ENCODE results near the gene TTC39A.
A peak's percentile ranks its signal among the peaks of the same experiment; 100 is the strongest.

The TTC39A gene

DNA sequence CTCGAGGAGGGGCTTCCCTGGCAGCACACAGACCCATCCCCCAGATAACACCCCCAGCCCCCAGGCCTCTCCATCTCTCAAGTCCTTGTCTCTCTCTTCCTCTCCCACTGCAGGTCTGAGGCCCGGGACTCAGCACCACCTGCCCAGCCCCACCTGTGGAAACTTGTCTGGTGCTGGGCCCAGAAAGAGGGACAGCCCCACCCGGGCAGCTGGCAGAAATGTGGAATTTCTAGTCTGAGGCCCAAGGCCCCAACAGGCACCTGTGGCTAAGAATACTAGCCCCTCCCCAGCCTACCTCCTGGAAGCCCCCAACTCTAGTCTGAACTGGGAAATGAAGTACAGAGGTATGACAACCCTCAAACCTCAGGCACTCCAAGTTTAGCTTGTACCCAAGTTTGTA is 15.4 kb downstream of the TTC39A start:
- DNase-seq (ENCODE audit: low read depth), result no peak

- DNase-seq (ENCODE audit: low read depth), result peak; percentile 73
Observed at GRCh38 chr1:51313961-51314777, 16.2 kb downstream of the TTC39A start.

- no peak for DNase-seq (ENCODE audit: low read depth)
Observed at GRCh38 chr1:51313268-51313852, 17.0 kb downstream of the TTC39A start.

- no peak for DNase-seq (ENCODE audit: low read depth)
Observed at GRCh38 chr1:51312718-51313117, 17.6 kb downstream of the TTC39A start.

DNA sequence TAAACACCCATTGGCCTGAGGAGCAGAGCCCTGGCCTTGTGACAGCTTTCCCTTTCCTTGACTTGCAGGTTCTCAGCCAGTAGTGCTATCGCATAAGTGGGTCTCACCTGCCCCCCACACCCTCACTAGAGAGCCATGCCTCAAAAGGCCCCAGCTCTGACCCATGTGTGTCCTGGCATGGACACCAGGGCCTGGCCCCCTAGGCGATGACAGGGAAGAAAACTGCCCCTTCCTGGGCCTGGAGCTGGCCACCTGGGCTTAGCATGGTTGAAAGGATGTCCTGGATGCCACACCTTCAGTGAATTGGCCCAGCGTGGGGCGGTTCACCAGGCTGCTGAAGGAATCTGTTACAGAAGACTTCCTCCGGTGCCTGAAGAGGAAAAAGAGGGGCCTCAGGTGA is 18.5 kb downstream of the TTC39A start:
- DNase-seq (ENCODE audit: low read depth), result no peak

DNA sequence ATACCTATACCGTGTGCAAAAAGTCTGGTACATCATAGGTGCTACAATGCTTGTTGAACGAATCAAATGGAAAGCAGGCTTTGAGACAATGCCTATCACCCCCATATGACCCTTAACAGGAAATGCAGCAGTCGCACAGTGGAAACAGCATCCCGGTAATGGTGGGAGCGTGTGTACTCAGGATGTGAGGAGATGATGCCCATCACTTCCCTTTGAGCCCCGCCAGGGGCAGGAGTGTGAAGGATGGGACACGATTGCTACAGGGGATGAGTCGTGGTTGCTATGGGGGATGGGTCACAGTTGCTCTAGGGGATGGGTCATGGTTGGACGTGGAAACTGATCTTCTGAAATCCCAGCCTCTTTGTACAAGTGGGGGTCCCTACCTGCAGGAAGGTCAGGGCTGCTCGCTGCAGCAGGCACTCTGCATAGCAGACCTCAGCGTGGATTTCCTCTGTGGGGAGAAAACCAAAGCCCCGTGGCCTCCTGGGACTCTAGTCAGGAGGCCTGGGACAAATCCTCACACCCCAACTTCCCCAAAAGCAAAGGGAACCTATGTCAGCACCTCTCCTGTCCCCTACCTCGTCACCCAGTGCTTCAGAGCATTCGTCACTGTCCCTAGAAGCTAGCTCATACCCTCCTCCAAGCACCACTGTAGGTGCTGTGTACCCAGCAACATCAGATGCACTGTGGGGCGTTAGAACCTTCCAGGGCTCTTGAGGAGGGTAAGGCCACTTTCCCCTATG is 19.3 kb downstream of the TTC39A start:
- no peak for DNase-seq (ENCODE audit: low read depth)

DNA sequence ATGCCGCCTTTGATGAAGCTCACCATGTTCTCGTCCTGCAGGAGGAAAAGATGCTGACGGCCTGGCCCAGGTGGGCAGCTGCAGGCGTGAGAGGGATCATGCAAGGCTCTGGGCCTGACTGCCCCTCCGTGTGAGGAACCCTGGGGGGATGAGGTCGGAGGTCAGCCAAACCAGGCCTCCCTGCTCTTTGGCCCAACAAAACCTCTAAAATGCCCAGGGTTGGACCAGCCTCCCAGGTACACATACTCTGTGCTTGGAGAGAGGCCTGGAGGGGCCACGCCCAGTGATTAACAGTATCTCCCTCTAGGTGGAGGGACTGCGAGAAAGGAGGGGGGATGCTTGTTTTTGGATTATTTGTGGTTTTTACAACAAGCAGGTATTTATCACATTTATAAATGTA is 21.1 kb downstream of the TTC39A start:
- no peak for DNase-seq (ENCODE audit: low read depth)

DNA sequence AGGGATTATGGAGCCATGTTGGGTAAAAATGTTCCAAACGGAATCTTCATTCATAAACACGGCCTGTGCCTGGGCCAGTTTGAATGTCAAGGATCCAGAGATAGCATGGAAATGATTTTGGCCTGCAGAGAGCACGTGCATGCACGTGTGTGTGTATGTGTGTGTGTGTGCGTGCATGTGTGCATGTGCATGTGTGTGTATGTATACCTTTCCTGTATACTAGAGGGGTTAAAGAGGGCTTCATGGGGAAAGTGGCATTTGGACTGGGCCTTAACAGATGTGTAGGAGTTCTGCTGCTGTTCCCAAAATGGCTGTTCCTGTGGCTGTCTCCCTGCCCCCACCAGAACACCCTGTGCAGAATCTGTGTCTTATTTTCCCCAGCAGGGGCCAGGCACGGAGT is 21.7 kb downstream of the TTC39A start:
- no peak for DNase-seq (ENCODE audit: low read depth)

DNA sequence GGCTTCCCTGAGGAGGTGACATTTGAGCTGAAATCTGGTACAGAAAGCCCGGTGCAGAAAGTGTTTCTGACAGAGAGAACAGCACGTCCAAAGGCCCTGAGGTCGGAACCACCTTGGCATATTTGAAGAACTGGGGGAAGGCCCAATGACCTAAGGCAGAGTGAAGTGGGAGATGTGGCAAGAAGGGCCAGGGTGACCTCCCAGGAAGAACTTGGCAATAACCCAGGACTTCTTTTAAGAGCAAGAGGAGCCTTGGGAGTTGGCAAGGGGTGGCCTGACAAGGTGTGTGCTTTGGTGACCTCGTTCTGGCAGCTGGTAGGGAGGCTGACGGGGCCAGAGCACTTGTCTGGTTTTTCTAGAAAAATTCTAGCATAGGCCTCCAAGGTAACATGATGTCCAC is 23.4 kb downstream of the TTC39A start:
- DNase-seq (ENCODE audit: low read depth), result no peak

GRCh38 chr1:51305371-51305823 is 25.0 kb downstream of the TTC39A start:
- DNase-seq (ENCODE audit: low read depth), result no peak

- no peak for DNase-seq (ENCODE audit: low read depth)
Observed at GRCh38 chr1:51304360-51304759, 26.0 kb downstream of the TTC39A start.

DNA sequence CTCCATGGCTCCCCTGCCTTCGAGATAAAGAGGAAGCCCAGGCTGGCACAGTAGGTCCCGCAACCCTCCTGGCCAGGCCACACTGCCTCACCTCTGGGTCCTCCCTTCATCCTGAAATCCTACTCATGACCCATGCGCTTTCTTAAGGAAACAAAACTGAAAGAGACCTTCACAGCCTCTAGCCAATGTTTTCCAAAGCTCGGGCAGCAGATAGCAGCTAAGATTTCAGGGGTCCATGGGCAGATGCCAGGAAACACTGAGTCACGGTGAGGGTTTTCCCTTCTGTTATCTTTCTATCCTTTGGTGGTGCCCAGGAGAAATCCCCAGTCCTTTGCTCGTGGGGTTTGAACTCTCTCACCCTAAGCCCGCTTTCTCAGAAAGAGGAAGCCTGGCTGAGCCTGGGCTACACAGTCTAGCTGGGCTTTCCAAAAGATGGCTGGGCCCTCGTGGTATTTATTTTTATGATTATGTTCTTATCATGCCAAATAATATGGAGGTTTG is 26.6 kb downstream of the TTC39A start:
- no peak for DNase-seq (ENCODE audit: low read depth)

DNA sequence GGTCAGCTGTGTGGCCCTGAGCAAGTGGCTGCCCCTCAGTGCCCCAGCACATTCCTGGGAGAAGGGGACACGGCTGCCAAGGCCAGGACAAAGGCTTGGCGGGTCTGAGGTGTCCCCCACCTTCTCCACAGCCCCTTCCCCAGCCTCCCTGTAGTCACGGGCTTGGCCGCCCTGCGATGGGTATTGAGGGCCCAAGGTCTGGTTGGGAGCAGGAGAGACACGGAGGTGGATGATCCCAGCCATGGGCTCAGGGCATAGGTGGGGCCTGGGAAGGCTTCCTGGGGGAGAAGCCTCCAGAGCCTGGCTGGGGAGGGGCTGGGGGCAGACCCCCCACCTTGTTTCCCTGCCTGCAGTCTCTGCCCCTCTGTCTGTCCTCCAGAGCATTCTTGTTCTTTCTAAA is 27.0 kb downstream of the TTC39A start:
- DNase-seq (ENCODE audit: low read depth), result no peak

- DNase-seq (ENCODE audit: low read depth), result no peak
Observed at GRCh38 chr1:51302746-51303145, 27.6 kb downstream of the TTC39A start.

- DNase-seq (ENCODE audit: low read depth), result no peak
Observed at GRCh38 chr1:51302270-51302669, 28.1 kb downstream of the TTC39A start.

DNA sequence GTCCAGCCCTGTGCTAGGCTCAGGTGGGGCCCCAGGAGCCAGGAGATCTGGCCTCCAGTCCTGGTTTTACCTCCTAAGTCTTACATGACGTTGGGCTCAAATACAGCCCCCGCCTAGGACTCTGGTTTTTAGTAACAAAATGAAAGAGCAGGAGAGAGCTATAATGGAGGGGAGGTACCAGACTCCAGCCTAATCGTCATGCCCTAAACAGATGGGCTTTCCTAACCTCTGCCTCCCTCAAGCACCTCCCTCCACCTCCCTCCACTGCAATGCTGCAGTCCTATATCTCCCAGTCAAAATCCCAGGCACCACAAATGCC is 28.6 kb downstream of the TTC39A start:
- DNase-seq (ENCODE audit: low read depth), result no peak

GRCh38 chr1:51301152-51301843 is 29.1 kb downstream of the TTC39A start:
- DNase-seq (ENCODE audit: low read depth), result no peak

GRCh38 chr1:51299981-51300670 is 30.2 kb downstream of the TTC39A start:
- no peak for DNase-seq (ENCODE audit: low read depth)

- no peak for DNase-seq (ENCODE audit: low read depth)
Observed at GRCh38 chr1:51299185-51299885, 31.0 kb downstream of the TTC39A start.

- no peak for DNase-seq (ENCODE audit: low read depth)
Observed at GRCh38 chr1:51298322-51298705, 32.0 kb downstream of the TTC39A start.
